NCI-H524 (cell line): Measurements from ENCODE around the gene S100A4.
A peak's percentile ranks its signal among the peaks of the same experiment; 100 is the strongest.
"Not testable (repeated sequence)": the region's sequence is repeated elsewhere in the genome, so short reads cannot be mapped to it uniquely, and the experiment has no call there.

Experiments
- DNase-seq, 2 experiments: peaks; one replicate each; lab custom pipeline; 2025; lab: John Stamatoyannopoulos, UW

The S100A4 gene

DNA sequence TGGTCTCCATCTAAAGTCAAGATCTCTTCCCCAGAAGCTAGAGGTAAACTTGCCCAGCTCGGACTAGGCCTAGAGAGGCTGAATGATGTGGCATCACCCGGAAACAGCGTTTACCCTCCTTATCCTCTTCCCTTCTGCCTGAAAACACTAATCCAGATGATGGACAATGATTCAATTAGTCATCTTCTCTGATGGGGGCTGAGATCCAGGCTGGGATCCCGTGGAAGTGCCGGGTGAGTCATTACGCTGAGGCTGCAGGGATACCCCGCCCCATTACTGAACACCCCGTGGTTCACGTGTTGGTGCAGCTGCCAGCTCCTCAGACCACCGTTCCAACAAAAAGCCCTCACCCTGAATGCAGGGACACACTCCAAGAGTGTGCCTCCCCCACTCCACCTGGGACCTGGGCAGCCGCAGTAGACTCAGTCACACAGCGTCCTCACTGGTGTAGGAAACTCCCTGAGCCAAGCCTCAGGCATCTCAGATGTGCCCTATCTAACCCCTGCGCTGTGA, 11.9 kb downstream of the S100A4 start:
- no peak for DNase-seq

- DNase-seq = peak; percentile 74 to 84
These were observed 12.6 kb downstream of the S100A4 start for GRCh38 chr1:153532769-153533599.

DNA sequence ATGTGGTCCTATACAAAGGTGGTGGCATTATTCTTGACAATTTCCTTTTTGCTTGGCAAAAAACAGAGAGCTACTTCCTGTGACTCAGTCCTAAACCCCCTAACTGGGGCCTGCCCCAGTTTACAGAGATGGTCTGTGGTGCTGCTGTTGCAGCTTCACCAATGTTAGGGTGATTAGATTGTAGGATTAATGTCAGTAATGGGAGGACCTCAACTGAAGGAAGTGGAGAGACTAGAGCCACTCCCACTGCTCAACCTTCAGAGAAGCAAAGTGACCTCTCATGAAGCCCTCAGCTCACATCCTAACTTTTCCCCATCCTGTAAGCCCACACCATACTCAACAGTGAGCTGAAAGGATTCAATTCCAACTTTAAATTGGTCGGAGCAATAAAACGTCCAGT, 13.4 kb downstream of the S100A4 start:
- no peak for DNase-seq

GRCh38 chr1:153531638-153532037, 14.0 kb downstream of the S100A4 start:
- no peak for DNase-seq

GRCh38 chr1:153527683-153528040, 17.9 kb downstream of the S100A4 start:
- DNase-seq = no peak

DNA sequence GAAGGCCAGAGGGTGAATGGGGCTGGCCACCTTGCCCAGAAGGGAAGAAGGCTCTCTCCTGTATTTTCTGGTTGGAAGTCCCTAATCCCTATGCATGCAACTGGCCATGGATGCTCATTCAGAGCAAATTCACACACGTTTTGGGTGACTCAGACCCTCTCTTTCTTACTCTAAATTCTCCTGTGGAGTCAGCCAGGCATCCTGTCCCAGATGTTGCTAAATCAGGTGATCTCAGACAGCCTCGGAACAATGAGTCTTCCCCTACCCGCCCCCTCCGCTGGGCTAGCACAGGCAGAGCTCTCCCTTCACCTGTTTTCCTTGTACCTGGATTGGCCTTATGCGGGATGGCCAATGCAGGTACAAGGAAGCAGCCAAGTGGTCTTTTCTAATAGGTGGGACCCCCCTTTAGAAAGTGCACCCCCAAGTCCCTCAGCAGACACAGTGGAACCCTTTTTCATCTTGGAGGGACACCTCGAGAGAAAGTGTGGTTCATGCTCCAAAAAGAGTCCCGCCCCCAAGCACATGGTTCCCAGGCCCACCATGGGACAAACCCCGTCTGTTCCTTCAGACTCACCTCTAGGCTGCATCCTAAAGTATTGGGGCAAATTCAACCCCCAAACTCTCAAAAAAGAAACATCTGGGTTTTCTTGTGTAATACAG, 18.5 kb downstream of the S100A4 start:
- DNase-seq = no peak

DNA sequence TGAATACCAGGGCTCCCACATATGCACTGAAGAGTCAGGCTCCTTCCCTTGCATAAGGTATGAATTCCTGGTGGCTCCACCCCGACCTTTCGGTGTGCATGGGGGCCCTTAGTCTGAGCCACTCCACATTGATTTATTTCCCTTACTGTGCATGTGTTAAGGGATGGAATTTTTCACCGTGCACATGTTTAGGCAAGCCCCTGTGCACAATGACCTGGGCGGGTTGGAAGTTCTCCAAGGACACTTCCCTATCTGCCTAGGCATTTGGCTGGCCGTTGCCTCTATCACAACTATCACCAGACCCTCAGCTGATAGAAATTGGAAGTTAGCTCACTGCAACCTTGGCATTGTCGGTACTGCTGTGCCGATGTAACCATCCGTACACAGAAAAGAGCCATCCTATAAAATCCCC, 19.5 kb downstream of the S100A4 start:
- DNase-seq = peak in 1 of 2 experiments; percentile 11

DNA sequence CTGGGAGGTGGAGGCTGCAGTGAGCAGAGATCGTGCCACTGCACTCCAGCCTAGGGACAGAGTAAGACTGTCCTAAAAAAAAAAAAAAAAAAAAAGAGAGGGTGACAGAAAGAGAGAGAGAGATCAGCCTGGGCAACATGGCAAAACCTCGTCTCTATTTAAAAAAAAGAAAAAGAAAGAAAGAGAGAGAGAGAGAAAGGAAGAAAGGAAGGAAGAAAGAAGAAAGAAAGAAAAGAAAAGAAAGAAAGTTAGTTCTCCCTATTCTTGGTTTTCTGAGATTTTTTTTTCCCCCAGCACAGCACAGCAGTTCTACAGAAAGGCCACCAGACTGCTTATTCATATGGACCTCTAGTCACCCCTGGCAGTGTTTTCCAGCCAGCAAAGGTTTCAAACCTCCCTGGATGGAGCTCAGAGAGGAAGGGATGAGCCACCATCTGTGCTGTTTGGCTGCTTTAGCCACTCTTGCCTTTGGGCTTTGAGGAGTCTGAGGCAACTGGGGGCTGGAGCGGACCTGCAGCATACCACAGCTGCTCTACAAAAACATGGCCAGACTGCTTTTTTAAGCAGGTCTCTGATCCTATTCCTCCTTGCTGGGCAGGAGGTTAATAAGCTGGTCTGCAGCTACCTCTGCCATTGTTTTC, 20.4 kb downstream of the S100A4 start:
- peak; percentile 87 to 95 for DNase-seq

GRCh38 chr1:153522353-153523048, 23.1 kb downstream of the S100A4 start:
- not testable (repeated sequence) for DNase-seq

DNA sequence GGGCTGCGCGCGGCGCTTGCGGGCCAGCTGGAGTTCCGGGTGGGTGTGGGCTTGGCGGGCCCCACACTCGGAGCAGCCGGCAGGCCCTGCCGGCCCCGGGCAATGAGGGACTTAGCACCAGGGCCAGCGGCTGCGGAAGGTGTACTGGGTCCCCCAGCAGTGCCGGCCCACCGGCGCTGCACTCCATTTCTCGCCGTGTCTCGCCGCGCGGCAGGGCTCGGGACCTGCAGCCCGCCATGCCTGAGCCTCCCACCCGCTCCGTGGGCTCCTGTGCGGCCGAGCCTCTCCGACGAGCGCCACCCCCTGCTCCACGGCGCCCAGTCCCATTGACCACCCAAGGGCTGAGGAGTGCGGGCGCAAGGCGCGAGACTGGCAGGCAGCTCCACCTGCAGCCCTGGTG, 23.8 kb downstream of the S100A4 start:
- DNase-seq = not testable (repeated sequence)

DNA sequence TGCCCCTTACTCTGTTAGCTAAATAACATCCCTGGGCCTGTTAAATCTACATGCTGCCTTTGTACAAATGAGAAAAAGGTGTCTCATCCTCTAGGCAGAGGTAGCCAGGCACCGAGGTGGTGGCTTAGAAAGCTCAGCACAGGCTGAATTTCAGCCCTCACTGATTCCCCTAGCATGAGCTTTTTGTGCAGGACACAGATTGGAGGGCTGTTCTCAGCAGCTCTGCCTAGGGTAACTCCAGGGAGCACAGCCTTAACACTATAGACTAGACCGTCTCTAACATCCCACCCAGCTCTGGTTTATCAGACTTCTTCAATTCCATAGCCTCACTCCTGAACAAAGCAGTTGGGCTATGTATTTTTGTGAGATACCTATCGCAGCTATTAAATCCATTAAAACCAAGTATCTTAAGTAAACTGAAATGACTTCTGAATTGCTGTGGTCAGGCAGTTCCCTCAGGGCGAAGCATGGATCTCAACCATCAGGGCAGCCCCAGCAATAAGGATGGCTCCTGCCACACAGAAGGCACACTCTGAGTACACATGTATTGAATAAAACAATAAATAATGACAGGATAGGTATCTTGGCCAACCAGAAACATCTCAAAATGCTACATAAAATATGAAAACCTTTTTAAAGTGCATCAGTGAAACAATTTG, 24.7 kb downstream of the S100A4 start:
- DNase-seq = no peak

DNA sequence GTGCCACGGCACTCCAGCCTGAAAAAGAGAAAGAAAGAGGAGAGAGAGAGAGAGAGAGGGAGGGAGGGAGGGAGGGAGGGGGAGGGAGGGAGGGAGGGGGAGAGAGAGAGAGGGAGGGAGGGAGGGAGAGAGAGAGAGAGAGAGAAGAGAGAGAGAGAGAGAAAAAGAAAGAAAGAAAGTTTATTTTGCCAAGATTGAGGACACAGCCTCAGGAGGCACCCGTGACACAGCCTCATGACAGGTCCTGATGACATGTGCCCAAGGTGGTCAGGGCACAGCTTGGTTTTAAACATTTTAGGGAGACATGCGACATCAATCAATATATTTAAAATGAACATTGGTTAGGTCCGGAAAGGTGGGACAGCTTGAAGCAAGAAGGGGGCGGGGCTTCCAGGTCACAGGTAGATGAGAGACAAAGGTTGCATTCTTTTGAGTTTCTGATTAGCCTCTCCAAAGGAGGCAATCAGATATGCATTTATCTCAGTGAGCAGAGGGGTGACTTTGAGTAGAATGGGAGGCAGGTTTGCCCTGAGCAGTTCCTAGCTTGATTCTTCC, 25.4 kb downstream of the S100A4 start:
- not testable (repeated sequence) for DNase-seq

DNA sequence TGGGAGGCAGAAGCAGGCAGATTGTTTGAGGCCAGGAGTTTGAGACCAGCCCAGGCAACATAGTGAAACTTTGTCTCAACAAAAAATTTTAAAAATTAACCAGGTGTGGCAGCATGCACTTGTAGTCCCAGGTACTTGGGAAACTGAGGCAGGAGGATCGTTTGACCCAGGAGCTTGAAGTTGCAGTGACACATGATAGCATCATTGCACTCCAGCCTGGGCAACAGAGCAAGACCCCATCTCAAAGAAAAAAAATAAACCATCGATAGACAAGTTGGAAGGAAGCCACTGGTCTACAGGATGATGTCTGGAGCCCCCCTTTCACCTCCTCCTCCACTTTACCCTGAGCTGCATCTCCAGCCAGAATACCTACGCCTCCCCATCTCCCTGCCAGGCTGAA, 26.4 kb downstream of the S100A4 start:
- DNase-seq = no peak

DNA sequence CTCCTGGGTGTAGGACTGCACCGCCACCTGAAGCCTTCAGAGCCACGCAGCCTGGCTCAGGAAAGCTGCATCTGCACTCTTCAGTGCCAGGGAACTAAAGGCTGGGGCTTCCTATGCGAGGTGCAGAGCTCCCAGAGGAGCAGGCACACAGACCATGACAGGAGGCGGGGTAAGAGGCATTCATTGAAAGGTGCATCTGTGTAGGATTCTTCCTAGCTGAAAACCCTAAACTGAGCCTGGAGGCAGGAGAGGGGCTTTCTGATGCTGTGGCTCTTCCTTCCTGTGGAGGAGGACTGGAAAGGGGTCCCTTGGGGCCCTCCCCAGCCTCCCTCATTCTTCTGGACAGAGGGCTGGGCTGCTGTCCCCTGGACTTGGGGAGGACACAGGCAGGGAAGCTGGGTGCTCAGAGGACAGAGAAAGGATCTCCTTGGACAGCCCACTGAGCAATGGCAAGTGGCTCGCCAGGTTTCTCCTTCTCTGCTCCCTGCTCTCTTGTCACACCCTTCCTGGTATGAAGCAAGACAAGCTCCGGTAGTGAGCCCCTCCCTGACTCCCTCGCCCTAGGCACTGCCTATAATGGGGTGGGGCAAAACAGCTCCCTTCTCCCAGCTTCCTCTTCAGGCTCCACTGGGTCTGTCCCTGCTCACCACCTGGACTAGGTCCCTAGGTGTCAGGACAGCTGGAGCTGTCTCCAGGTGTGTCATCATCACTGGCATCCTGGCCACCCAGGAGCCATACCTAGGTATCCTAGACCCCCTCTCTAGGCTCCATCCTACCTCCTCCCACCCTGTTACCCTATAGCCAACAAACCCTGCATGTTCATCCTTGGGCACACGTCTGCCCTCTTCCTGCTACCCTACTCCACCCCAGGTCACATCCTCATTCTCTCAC, 29.9 kb downstream of the S100A4 start:
- DNase-seq = peak in 1 of 2 experiments; percentile 18

- peak in 1 of 2 experiments; percentile 55 for DNase-seq
These were observed 31.9 kb downstream of the S100A4 start for GRCh38 chr1:153513666-153514065.

GRCh38 chr1:153513023-153513422, 32.6 kb downstream of the S100A4 start:
- peak; percentile 26 to 71 for DNase-seq

- DNase-seq = peak; percentile 47 to 75
These were observed 34.6 kb downstream of the S100A4 start for GRCh38 chr1:153510984-153511410.

DNA sequence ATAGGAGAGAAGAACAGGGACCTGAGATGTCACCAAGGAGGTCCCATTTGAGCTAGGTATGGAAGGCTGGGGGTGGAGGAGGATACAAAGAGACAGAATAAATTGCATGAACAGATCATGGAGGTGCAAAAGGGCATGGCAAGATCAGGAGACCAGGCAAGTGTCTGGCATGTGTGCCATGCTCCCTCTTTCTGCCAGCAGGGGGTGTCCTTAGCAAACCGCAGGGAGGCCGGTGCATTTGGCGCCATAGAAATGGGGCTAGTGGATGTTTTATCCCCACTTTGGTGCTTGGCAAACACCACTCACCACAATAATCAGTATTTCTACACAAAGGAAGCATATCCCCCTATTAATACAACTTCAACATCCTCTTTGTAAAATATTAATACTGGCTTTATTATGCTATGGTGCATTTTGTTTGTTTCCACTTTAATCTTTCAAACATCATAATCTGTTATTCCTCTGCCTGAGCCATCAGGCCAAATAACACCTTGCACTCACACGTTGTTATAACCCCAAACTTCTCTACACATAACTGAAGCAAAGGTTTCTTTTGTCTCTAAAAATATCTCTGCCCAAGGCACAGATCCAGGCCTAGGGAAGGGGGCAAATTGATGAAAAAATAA, 35.8 kb downstream of the S100A4 start:
- peak; percentile 24 to 61 for DNase-seq

DNA sequence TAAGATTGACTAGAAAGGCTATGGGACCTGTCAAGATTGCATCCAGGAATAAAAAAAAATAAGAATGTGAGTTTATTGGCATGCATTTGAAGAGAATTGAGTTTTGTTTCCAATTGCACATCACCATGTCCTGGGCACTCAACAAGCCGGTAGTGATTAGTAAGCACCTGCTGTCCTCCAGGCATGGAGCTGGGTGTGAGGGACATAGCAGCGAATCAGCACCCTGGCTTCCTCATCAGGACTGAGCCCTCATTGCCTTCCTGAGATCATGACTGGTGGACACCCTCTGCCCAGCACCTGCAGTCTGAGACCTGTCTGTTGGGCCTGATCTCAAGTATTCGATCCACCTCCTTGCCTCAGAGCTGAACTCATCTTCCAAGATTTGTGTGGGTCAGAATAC, 36.6 kb downstream of the S100A4 start:
- DNase-seq = no peak
